Common myeloid progenitor, CD34-positive (primary cell): ENCODE data around the gene MORN1.
A peak's percentile ranks its signal among the peaks of the same experiment; 100 is the strongest.

Experiments
- CTCF ChIA-PET: fragments of 350-600 bp; sonication (Branson Sonifier 250); formaldehyde crosslinking; loops from one replicate; lab custom pipeline; 2021; ENCODE audit warnings: antibody characterized with exemption; lab: Charles Lee
- POLR2A ChIA-PET: fragments of 350-600 bp; sonication (Branson Sonifier 250); formaldehyde crosslinking; loops from one replicate; lab custom pipeline; 2021; ENCODE audit warnings: antibody characterized with exemption; lab: Charles Lee
- DNase-seq, 3 donors: peaks; one replicate each; pipeline versions ENCODE4 v3.0.0 to v3.0.0-alpha.2; 2013
- H3K27ac ChIP-seq, 2 experiments: 1 replicate in 1 of 2; 2 replicates in 1 of 2; pipeline ENCODE4 v1.7.0; 2013; ENCODE audit warnings: inconsistent platforms in 2 of 2, low read length in 2 of 2, mild to moderate bottlenecking in 2 of 2, low read depth in 1 of 2, moderate library complexity in 1 of 2; ENCODE audit not compliant: severe bottlenecking in 2 of 2, insufficient read depth in 1 of 2, poor library complexity in 1 of 2
- H3K27me3 ChIP-seq, 5 experiments: replicated peaks in 2 of 5; 1 replicate in 3 of 5; 2 replicates in 2 of 5; pipeline versions ENCODE4 v1.6.1 to v1.7.0; 2013; ENCODE audit warnings: low read length in 4 of 5, mild to moderate bottlenecking in 2 of 5, moderate library complexity in 2 of 5, inconsistent platforms in 1 of 5; ENCODE audit not compliant: insufficient read depth in 5 of 5, control insufficient read depth in 4 of 5
- H3K36me3 ChIP-seq, 4 experiments: 1 replicate in 2 of 4; 2 replicates in 2 of 4; pipeline versions ENCODE4 v1.6.1 to v1.7.0; 2013; ENCODE audit warnings: low read length in 3 of 4, control low read depth in 1 of 4, mild to moderate bottlenecking in 1 of 4; ENCODE audit not compliant: control insufficient read depth in 4 of 4, insufficient read depth in 4 of 4
- H3K4me1 ChIP-seq, 4 experiments: 1 replicate in 3 of 4; 2 replicates in 1 of 4; pipeline versions ENCODE4 v1.6.1 to v1.7.1; 2013; ENCODE audit warnings: low read length in 3 of 4, mild to moderate bottlenecking in 3 of 4, control low read depth in 1 of 4, inconsistent platforms in 1 of 4, moderate library complexity in 1 of 4; ENCODE audit not compliant: control insufficient read depth in 4 of 4, insufficient read depth in 4 of 4; ENCODE audit errors: control extremely low read depth in 1 of 4
- H3K4me3 ChIP-seq, 7 experiments: 1 replicate in 4 of 7; 2 replicates in 3 of 7; pipeline versions ENCODE4 v1.5.1 to v1.7.0; 2013; ENCODE audit warnings: mild to moderate bottlenecking in 7 of 7, low read length in 6 of 7, moderate library complexity in 6 of 7, inconsistent platforms in 2 of 7, low read depth in 2 of 7, control low read depth in 1 of 7; ENCODE audit not compliant: insufficient read depth in 4 of 7, control insufficient read depth in 1 of 7; ENCODE audit errors: extremely low read depth in 1 of 7
- H3K9me3 ChIP-seq, 5 experiments: 1 replicate in 4 of 5; 2 replicates in 1 of 5; pipeline versions ENCODE4 v1.6.1 to v1.7.1; 2013; ENCODE audit warnings: low read length in 4 of 5, mild to moderate bottlenecking in 2 of 5, inconsistent platforms in 1 of 5, low read depth in 1 of 5, moderate library complexity in 1 of 5; ENCODE audit not compliant: control insufficient read depth in 4 of 5, insufficient read depth in 2 of 5; ENCODE audit errors: control extremely low read depth in 1 of 5
- WGBS: methylation state at CpG from one replicate; pipeline ENCODE4 v1.1.5; 2013; ENCODE audit not compliant: insufficient coverage; 5-methylcytosine and 5-hydroxymethylcytosine counted together

Gene MORN1

GRCh38 chr1:2303781-2304180 lies 87.6 kb downstream of the MORN1 start:
- H3K4me1 ChIP-seq = peaks cover 0 to 56% (median 42%) of the 10 kb centered on the region in 4 experiments
- no peak for DNase-seq
- ChIA-PET POLR2A (interaction anchor here (0.6 to 6.7 kb wide), 2 partner anchors 10 to 48 kb away, joined by 4 to 95 read pairs; no protein-coding TSS in a partner anchor), CTCF (interaction anchor here (1.3 to 2.1 kb wide), 4 partner anchors 8 to 28 kb away, joined by 3 to 6 read pairs (median 4); no protein-coding TSS in a partner anchor)
- H3K27me3 ChIP-seq = no peaks in the 10 kb centered on the region
- no peaks in the 10 kb centered on the region for H3K9me3 ChIP-seq
- no peak overlapping the region for H3K4me3 ChIP-seq
- H3K36me3 ChIP-seq = peaks cover 5 to 55% (median 39%) of the 10 kb centered on the region in 4 experiments
- WGBS = 89% methylated on average over 18 of the region's 26 CpGs
- H3K27ac ChIP-seq = no peak overlapping the region

GRCh38 chr1:2303016-2303775 lies 88.2 kb downstream of the MORN1 start:
- DNase-seq = no peak
- no peaks in the 10 kb centered on the region for H3K9me3 ChIP-seq
- WGBS = 97% methylated on average over 34 of the region's 35 CpGs
- peaks cover 5 to 49% (median 33%) of the 10 kb centered on the region in 4 experiments for H3K36me3 ChIP-seq
- CTCF ChIA-PET = interaction anchor here (1.3 to 2.1 kb wide), 3 partner anchors 9 to 28 kb away, joined by 3 to 6 read pairs (median 4); no protein-coding TSS in a partner anchor
- POLR2A ChIA-PET = interaction anchor here (0.6 to 6.7 kb wide), 2 partner anchors 11 to 47 kb away, joined by 4 to 95 read pairs; no protein-coding TSS in a partner anchor
- no peaks in the 10 kb centered on the region for H3K27me3 ChIP-seq
- H3K4me1 ChIP-seq = peaks cover 0 to 62% (median 47%) of the 10 kb centered on the region in 4 experiments
- H3K27ac ChIP-seq = no peak overlapping the region
- H3K4me3 ChIP-seq = no peak overlapping the region

GRCh38 chr1:2302292-2302925 lies 88.9 kb downstream of the MORN1 start:
- ChIA-PET POLR2A (interaction anchor here (1.1 to 6.7 kb wide), 7 partner anchors 8 to 74 kb away, joined by 4 to 102 read pairs (median 21); partner anchors contain the start of gene SKI), CTCF (interaction anchor here (1.3 to 2.1 kb wide), 4 partner anchors 9 to 27 kb away, joined by 3 to 6 read pairs (median 4); no protein-coding TSS in a partner anchor)
- peak overlapping the region in 2 of 7 experiments; percentile 42 to 56 for H3K4me3 ChIP-seq
- no peaks in the 10 kb centered on the region for H3K9me3 ChIP-seq
- peaks cover 0 to 69% (median 53%) of the 10 kb centered on the region in 4 experiments for H3K4me1 ChIP-seq
- peak overlapping the region; percentile 66 to 95 for H3K27ac ChIP-seq
- 94% methylated on average over 13 of the region's 24 CpGs for WGBS
- DNase-seq = no peak
- no peaks in the 10 kb centered on the region for H3K27me3 ChIP-seq
- peaks cover 3 to 46% (median 26%) of the 10 kb centered on the region in 4 experiments for H3K36me3 ChIP-seq

GRCh38 chr1:2301607-2302291 lies 89.6 kb downstream of the MORN1 start:
- 67% methylated on average over 13 of the region's 17 CpGs for WGBS

GRCh38 chr1:2300851-2301606 lies 90.3 kb downstream of the MORN1 start:
- 0% methylated on average over 28 of the region's 37 CpGs for WGBS
- peak overlapping the region; percentile 93 to 95 for H3K27ac ChIP-seq
- H3K4me3 ChIP-seq = peak overlapping the region in 6 of 7 experiments; percentile 19 to 68 (median 59)
- DNase-seq = peak; percentile 99 to 100 (median 100)
- no peaks in the 10 kb centered on the region for H3K27me3 ChIP-seq
- peaks cover 0 to 82% (median 56%) of the 10 kb centered on the region in 4 experiments for H3K4me1 ChIP-seq
- POLR2A ChIA-PET = interaction anchor here (0.6 to 6.7 kb wide), 28 partner anchors 9 to 882 kb away, joined by 3 to 102 read pairs (median 4); partner anchors contain the start of genes MORN1, RER1, SKI and TNFRSF14
- no peaks in the 10 kb centered on the region for H3K9me3 ChIP-seq
- H3K36me3 ChIP-seq = peaks cover 2 to 35% (median 19%) of the 10 kb centered on the region in 4 experiments
- CTCF ChIA-PET = interaction anchor here (0.7 to 3.7 kb wide), 9 partner anchors 11 to 66 kb away, joined by 3 to 31 read pairs (median 4); no protein-coding TSS in a partner anchor

More at GRCh38 chr1:2301607-2302291, 89.6 kb downstream of the MORN1 start:
- peaks cover 2 to 42% (median 23%) of the 10 kb centered on the region in 4 experiments for H3K36me3 ChIP-seq
- no peak for DNase-seq
- peak overlapping the region; percentile 66 to 95 for H3K27ac ChIP-seq
- H3K4me1 ChIP-seq = peaks cover 0 to 76% (median 55%) of the 10 kb centered on the region in 4 experiments
- H3K4me3 ChIP-seq = peak overlapping the region in 5 of 7 experiments; percentile 15 to 61 (median 42)
- H3K9me3 ChIP-seq = no peaks in the 10 kb centered on the region
- H3K27me3 ChIP-seq = no peaks in the 10 kb centered on the region
- CTCF ChIA-PET = interaction anchor here (0.9 to 3.7 kb wide), 9 partner anchors 10 to 67 kb away, joined by 3 to 31 read pairs (median 6); no protein-coding TSS in a partner anchor
- POLR2A ChIA-PET = interaction anchor here (0.6 to 6.7 kb wide), 22 partner anchors 9 to 254 kb away, joined by 3 to 102 read pairs (median 5); partner anchors contain the start of genes MORN1, RER1, SKI and TNFRSF14
